CD4-positive, alpha-beta memory T cell (primary cell): ENCODE measurements around the gene TLX3. TPM values are rescaled to one million over a fixed set of nuclear protein-coding genes. Genes with fewer than 3 reads are reported as not detected.
A peak's percentile ranks its signal among the peaks of the same experiment; 100 is the strongest.

Experiments used
- CTCF ChIA-PET: fragments of 350-600 bp; sonication (Branson Sonifier 250); formaldehyde crosslinking; loops from one replicate; lab custom pipeline; 2021; ENCODE audit warnings: inconsistent platforms; ENCODE audit not compliant: partially characterized antibody; lab: Charles Lee
- POLR2A ChIA-PET: fragments of 350-600 bp; sonication (Branson Sonifier 250); formaldehyde crosslinking; loops from one replicate; lab custom pipeline; 2021; ENCODE audit not compliant: partially characterized antibody; lab: Charles Lee
- DNase-seq, 5 donors: peaks; one replicate each; pipeline versions ENCODE4 v3.0.0 to v3.0.0-alpha.2; 2020 to 2022; ENCODE audit warnings: mixed read lengths in 1 of 5
- H3K27ac ChIP-seq: one replicate; pipeline ENCODE4 v1.7.0; 2013; ENCODE audit warnings: low read depth, low read length
- H3K27me3 ChIP-seq: 2 replicates; pipeline ENCODE4 v1.7.0; 2013; ENCODE audit warnings: mild to moderate bottlenecking, low read length, moderate library complexity; ENCODE audit not compliant: insufficient read depth
- H3K36me3 ChIP-seq: 2 replicates; pipeline ENCODE4 v1.7.0; 2013; ENCODE audit warnings: mild to moderate bottlenecking, low read length, moderate library complexity; ENCODE audit not compliant: insufficient read depth
- H3K4me1 ChIP-seq: 2 replicates; pipeline ENCODE4 v1.7.0; 2013; ENCODE audit warnings: mild to moderate bottlenecking, low read length, moderate library complexity; ENCODE audit not compliant: insufficient read depth
- H3K4me3 ChIP-seq, 2 donors: one replicate each; pipeline ENCODE4 v1.7.0; 2013; ENCODE audit warnings: low read length in 2 of 2, mild to moderate bottlenecking in 1 of 2
- H3K9me3 ChIP-seq, 2 donors: one replicate each; pipeline ENCODE4 v1.7.0; 2013; ENCODE audit warnings: low read length in 2 of 2, control low read depth in 1 of 2; ENCODE audit not compliant: control insufficient read depth in 1 of 2
- H3K27ac Mint-ChIP-seq, 7 donors: one replicate each; pipeline ENCODE4 v1.8.0; 2020 to 2021; ENCODE audit warnings: mixed read lengths in 7 of 7, mild to moderate bottlenecking in 6 of 7, inconsistent platforms in 3 of 7, moderate library complexity in 3 of 7
- H3K27me3 Mint-ChIP-seq, 2 donors: one replicate each; pipeline ENCODE4 v1.8.0; 2020 to 2021; ENCODE audit warnings: mixed read lengths in 2 of 2
- H3K36me3 Mint-ChIP-seq, 2 donors: one replicate each; pipeline ENCODE4 v1.8.0; 2020 to 2021; ENCODE audit warnings: mixed read lengths in 2 of 2, inconsistent platforms in 1 of 2, mild to moderate bottlenecking in 1 of 2
- H3K4me1 Mint-ChIP-seq, 4 donors: one replicate each; pipeline ENCODE4 v1.8.0; 2020 to 2021; ENCODE audit warnings: mixed read lengths in 4 of 4, mild to moderate bottlenecking in 1 of 4
- H3K4me3 Mint-ChIP-seq, 8 donors: one replicate each; pipeline ENCODE4 v1.8.0; 2020 to 2021; ENCODE audit warnings: mixed read lengths in 8 of 8, mild to moderate bottlenecking in 7 of 8, moderate library complexity in 6 of 8, inconsistent platforms in 3 of 8
- H3K9me3 Mint-ChIP-seq, 8 donors: one replicate each; pipeline ENCODE4 v1.8.0; 2020 to 2021; ENCODE audit warnings: mixed read lengths in 8 of 8, mild to moderate bottlenecking in 5 of 8, inconsistent platforms in 3 of 8, moderate library complexity in 1 of 8
- intact Hi-C: fragments of 100-400 bp; cut with micrococcal nuclease; formaldehyde crosslinking; loops from one replicate; pipeline ENCODE4 v1.15.1; 2023
- polyA plus RNA-seq, 2 donors: library from polyadenylated mRNA; unstranded; fragments of 300-500 nt; fragmentation: Illumina TruSeq; gene quantifications; one replicate each; pipeline ENCODE4 v1.2.3, GENCODE V29; 2021
- total RNA-seq, 2 experiments: library from RNA; stranded (reverse); gene quantifications; one replicate each; pipeline ENCODE4 v1.2.3, GENCODE V29; 2021

The TLX3 gene
- total and polyA plus RNA-seq, 4 experiments from 2014 or later = not detected

DNA sequence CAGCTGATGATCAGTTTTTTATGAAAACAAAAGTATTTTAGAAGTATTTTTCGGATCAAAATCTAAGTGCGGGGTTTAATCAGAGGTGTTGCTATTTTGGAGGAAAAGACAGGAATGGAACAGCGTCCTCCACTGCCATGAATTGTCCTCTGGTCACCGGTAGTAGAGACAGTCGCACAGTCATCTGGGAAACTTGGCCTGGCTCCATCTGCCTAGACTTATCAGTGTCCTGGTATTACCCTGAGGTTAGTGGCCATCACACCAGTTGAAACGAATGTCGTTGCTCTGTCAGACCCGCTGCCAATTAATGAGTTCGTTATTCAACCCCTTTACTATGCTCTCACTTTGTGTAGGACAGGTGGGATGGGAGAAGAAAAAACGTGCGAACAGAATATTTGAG lies 8.2 kb downstream of the TLX3 start:
- CTCF ChIA-PET = no interaction called here
- Mint-ChIP-seq H3K4me3 (peak overlapping the region in 1 of 8 donors; percentile 52), H3K36me3 (no peaks in the 10 kb centered on the region), H3K9me3 (peaks cover 0 to 3% (median 0%) of the 10 kb centered on the region in 8 donors), H3K27ac (no peak overlapping the region), H3K27me3 (peaks cover 51 to 65% of the 10 kb centered on the region in 2 donors), H3K4me1 (peaks cover 10 to 30% (median 19%) of the 10 kb centered on the region in 4 donors)
- Histone ChIP-seq H3K27me3 (peaks cover 29% of the 10 kb centered on the region), H3K4me1 (no peaks in the 10 kb centered on the region), H3K36me3 (no peaks in the 10 kb centered on the region), H3K4me3 (no peak overlapping the region), H3K9me3 (no peaks in the 10 kb centered on the region), H3K27ac (no peak overlapping the region)
- no peak for DNase-seq
- POLR2A ChIA-PET = no interaction called here
- intact Hi-C loops = no loop called here

- Histone ChIP-seq H3K4me1 (no peaks in the 10 kb centered on the region), H3K9me3 (no peaks in the 10 kb centered on the region), H3K27ac (no peak overlapping the region), H3K36me3 (no peaks in the 10 kb centered on the region), H3K27me3 (peaks cover 26% of the 10 kb centered on the region), H3K4me3 (no peak overlapping the region)
- intact Hi-C loops = no loop called here
- Mint-ChIP-seq H3K36me3 (no peaks in the 10 kb centered on the region), H3K27me3 (peaks cover 53 to 68% of the 10 kb centered on the region in 2 donors), H3K4me3 (peak overlapping the region in 1 of 8 donors; percentile 7), H3K27ac (no peak overlapping the region), H3K9me3 (peaks cover 0 to under 1% (median 0%) of the 10 kb centered on the region in 8 donors), H3K4me1 (peaks cover 7 to 23% (median 14%) of the 10 kb centered on the region in 4 donors)
- DNase-seq = no peak
- POLR2A ChIA-PET = no interaction called here
- CTCF ChIA-PET = no interaction called here
Measured at GRCh38 chr5:171318026-171318425, 9.0 kb downstream of the TLX3 start.

DNA sequence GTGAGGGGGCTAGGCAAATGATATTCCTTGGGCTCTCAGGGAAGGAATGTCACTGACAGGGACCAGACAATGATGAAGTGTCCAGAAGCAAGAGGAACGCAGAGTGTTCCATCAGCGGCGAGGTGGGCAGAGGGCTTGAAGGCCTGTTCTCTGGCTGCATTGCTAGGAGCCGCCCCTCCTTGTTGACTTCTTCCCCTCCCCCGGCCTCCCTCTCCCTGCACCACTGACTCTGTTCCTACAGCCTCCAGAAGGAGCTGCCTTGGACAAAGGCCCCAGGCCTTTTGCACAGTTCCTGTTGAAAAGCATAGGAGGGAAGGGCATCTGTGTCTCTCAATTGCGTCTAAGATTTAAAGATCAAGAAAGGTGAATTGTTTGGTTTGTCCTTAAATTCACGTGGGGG lies 12.4 kb downstream of the TLX3 start:
- Histone ChIP-seq H3K4me3 (no peak overlapping the region), H3K27me3 (peaks cover 23% of the 10 kb centered on the region), H3K36me3 (no peaks in the 10 kb centered on the region), H3K27ac (no peak overlapping the region), H3K4me1 (no peaks in the 10 kb centered on the region), H3K9me3 (no peaks in the 10 kb centered on the region)
- Mint-ChIP-seq H3K4me3 (no peak overlapping the region), H3K4me1 (peaks cover 0 to 10% (median 3%) of the 10 kb centered on the region in 4 donors), H3K9me3 (peaks cover 0 to 2% (median 0%) of the 10 kb centered on the region in 8 donors), H3K36me3 (no peaks in the 10 kb centered on the region), H3K27me3 (peaks cover 51 to 62% of the 10 kb centered on the region in 2 donors), H3K27ac (no peak overlapping the region)
- CTCF ChIA-PET = no interaction called here
- POLR2A ChIA-PET = no interaction called here
- no peak for DNase-seq
- intact Hi-C loops = no loop called here

DNA sequence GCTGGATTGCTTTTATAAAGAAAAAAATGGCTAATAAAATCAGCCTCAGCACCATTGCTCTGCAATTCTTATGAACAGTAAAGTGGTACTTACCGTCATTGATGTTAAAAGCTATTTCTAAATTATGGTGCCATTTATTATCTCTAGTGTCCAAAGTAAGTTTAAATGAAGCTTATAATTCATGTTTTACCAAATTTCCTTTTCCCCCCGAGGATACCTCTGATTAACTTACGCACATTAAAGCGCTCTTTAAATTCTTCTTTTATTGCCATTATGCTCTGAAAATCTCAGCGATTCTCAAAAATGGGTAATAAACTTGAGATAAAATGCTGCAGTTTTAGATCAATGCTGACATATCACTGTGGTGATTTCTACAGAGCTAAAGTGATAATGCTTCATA lies 13.5 kb downstream of the TLX3 start:
- no peak overlapping the region for H3K4me3 ChIP-seq
- ChIA-PET POLR2A (no interaction called here), CTCF (no interaction called here)
- Mint-ChIP-seq H3K27ac (no peak overlapping the region), H3K4me3 (no peak overlapping the region), H3K4me1 (no peaks in the 10 kb centered on the region), H3K27me3 (peaks cover 44 to 54% of the 10 kb centered on the region in 2 donors), H3K36me3 (no peaks in the 10 kb centered on the region), H3K9me3 (peaks cover 0 to 2% (median 0%) of the 10 kb centered on the region in 8 donors)
- H3K36me3 ChIP-seq = no peaks in the 10 kb centered on the region
- H3K27ac ChIP-seq = no peak overlapping the region
- no peak for DNase-seq
- peaks cover 12% of the 10 kb centered on the region for H3K27me3 ChIP-seq
- intact Hi-C loops = no loop called here
- no peaks in the 10 kb centered on the region for H3K9me3 ChIP-seq
- no peaks in the 10 kb centered on the region for H3K4me1 ChIP-seq

- Mint-ChIP-seq H3K36me3 (no peaks in the 10 kb centered on the region), H3K4me1 (no peaks in the 10 kb centered on the region), H3K4me3 (no peak overlapping the region), H3K9me3 (peaks cover 0 to 2% (median 0%) of the 10 kb centered on the region in 8 donors), H3K27ac (no peak overlapping the region), H3K27me3 (peaks cover 43 to 49% of the 10 kb centered on the region in 2 donors)
- H3K4me1 ChIP-seq = no peaks in the 10 kb centered on the region
- intact Hi-C loops = no loop called here
- H3K27me3 ChIP-seq = peaks cover 7% of the 10 kb centered on the region
- no peak for DNase-seq
- H3K27ac ChIP-seq = no peak overlapping the region
- no peaks in the 10 kb centered on the region for H3K36me3 ChIP-seq
- ChIA-PET POLR2A (no interaction called here), CTCF (interaction anchor here (1.5 kb wide), 1 partner anchor 19 kb away, joined by 5 read pairs; no protein-coding TSS in a partner anchor)
- H3K9me3 ChIP-seq = no peaks in the 10 kb centered on the region
- H3K4me3 ChIP-seq = no peak overlapping the region
Measured at GRCh38 chr5:171323007-171323406, 14.0 kb downstream of the TLX3 start.

GRCh38 chr5:171323806-171324632 lies 15.0 kb downstream of the TLX3 start:
- H3K27ac Mint-ChIP-seq = no peak overlapping the region
- no peak overlapping the region for H3K27ac ChIP-seq
- H3K27me3 ChIP-seq = peaks cover 6% of the 10 kb centered on the region
- ChIA-PET POLR2A (no interaction called here), CTCF (interaction anchor here (1.5 kb wide), 1 partner anchor 18 kb away, joined by 5 read pairs; no protein-coding TSS in a partner anchor)
- H3K36me3 Mint-ChIP-seq = no peaks in the 10 kb centered on the region
- no peaks in the 10 kb centered on the region for H3K4me1 ChIP-seq
- H3K4me3 Mint-ChIP-seq = no peak overlapping the region
- intact Hi-C loops = no loop called here
- no peaks in the 10 kb centered on the region for H3K9me3 ChIP-seq
- no peaks in the 10 kb centered on the region for H3K4me1 Mint-ChIP-seq
- DNase-seq = no peak
- H3K9me3 Mint-ChIP-seq = peaks cover 0 to 2% (median 0%) of the 10 kb centered on the region in 8 donors
- no peaks in the 10 kb centered on the region for H3K36me3 ChIP-seq
- H3K4me3 ChIP-seq = no peak overlapping the region
- H3K27me3 Mint-ChIP-seq = peaks cover 38 to 47% of the 10 kb centered on the region in 2 donors

DNA sequence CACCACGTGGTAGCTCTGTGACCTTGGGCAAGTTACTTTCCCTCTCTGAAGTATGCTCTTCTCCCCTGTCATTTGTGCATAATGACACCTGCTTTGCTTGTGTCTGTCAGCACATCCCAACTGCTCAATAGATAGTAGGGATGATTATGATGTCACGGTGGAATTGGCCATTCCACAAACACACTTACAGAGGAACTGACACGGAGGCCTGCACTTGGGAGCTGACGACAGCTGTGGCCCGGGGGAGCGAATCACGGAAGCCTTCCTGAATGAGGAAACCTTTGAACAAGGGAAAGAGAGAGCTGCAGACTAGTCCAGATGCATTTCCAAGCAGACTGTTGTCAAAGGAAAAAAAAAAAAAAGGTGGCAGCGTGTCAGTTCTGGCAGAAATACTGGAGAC lies 21.0 kb downstream of the TLX3 start:
- H3K9me3 Mint-ChIP-seq = no peaks in the 10 kb centered on the region
- H3K36me3 Mint-ChIP-seq = no peaks in the 10 kb centered on the region
- DNase-seq = no peak
- intact Hi-C loops = no loop called here
- Histone ChIP-seq H3K27me3 (no peaks in the 10 kb centered on the region), H3K27ac (no peak overlapping the region), H3K36me3 (no peaks in the 10 kb centered on the region), H3K9me3 (no peaks in the 10 kb centered on the region), H3K4me1 (no peaks in the 10 kb centered on the region), H3K4me3 (no peak overlapping the region)
- CTCF ChIA-PET = no interaction called here
- no peaks in the 10 kb centered on the region for H3K4me1 Mint-ChIP-seq
- POLR2A ChIA-PET = no interaction called here
- peaks cover 11 to 23% of the 10 kb centered on the region in 2 donors for H3K27me3 Mint-ChIP-seq
- no peak overlapping the region for H3K27ac Mint-ChIP-seq
- no peak overlapping the region for H3K4me3 Mint-ChIP-seq
